Activated CD4-positive, CD25-positive, alpha-beta regulatory T cell treated with anti-CD3 and anti-CD28 coated beads, Interleukin-2, amount 50 U/mL, for 24 hours (primary cell): Measurements from ENCODE around the gene ZNF574.
"Not testable (repeated sequence)": the region's sequence is repeated elsewhere in the genome, so short reads cannot be mapped to it uniquely, and the experiment has no call there.

Experiments
- ATAC-seq, 2 donors: fragments of 150-1000 bp; cut with Tn5 transposase; one replicate each; pipeline ENCODE4 v1.10.0; 2021; ENCODE audit warnings: mild to moderate bottlenecking in 1 of 2, moderate library complexity in 1 of 2

Gene ZNF574

DNA sequence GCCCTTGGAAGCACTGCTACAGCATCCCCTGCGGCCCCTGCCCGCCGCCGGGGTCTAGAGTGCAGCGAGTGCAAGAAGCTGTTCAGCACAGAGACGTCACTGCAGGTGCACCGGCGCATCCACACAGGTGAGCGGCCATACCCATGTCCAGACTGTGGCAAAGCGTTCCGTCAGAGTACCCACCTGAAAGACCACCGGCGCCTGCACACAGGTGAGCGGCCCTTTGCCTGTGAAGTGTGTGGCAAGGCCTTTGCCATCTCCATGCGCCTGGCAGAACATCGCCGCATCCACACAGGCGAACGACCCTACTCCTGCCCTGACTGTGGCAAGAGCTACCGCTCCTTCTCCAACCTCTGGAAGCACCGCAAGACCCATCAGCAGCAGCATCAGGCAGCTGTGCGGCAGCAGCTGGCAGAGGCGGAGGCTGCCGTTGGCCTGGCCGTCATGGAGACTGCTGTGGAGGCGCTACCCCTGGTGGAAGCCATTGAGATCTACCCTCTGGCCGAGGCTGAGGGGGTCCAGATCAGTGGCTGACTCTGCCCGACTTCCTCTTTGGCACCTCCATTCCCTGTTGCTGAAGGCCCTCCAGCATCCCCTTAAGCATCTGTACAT, 4.9 kb downstream of the ZNF574 start:
- ATAC-seq: no peak

DNA sequence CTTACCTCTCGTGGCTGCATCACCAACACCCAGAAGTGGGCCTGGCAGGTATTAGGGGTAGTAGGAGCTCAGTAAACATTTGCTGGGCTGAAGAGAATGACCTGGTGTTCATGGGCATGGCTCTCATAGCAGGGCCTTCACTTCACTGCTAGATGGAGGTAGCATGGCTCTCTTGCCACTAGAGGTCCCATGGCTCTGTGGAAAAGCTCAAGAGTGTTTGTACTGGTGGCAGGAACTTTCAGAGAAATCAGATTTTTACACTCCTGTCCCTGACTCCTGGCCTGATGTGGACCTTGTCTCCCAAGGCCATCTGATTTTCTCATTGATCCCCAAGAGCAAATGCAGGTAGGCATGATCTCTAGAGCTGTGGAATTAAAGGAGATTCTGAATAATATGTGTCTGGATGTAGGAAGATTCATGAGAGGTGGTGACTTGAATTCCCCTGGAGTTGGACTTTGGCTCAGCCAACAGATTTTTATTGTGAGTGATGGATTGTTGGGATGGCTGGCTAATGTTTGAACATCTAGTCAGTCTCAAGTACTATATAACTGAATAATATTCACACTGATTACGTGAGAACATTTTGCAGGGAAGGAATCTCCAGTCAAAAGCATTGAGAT, 5.7 kb downstream of the ZNF574 start:
- ATAC-seq: peak; percentile 34 to 42

DNA sequence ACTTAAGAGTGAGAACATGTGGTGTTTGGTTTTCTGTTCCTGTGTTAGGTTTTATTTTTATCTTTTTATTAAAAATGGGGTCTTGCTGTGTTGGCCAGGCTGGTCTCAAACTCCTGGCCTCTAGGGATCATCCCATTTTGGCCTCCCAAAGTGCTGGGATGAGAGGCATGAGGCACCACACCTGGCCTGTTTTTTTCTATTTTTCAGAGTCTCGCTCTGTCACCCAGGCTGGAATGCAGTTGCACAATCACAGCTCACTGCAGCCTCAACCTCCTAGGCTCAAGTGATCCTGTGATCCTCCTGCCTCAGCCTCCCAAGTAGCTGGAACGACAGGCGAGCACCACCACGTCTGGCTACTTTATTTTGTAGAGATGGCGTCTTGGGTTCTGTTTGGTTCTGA, 7.6 kb downstream of the ZNF574 start:
- no peak for ATAC-seq

DNA sequence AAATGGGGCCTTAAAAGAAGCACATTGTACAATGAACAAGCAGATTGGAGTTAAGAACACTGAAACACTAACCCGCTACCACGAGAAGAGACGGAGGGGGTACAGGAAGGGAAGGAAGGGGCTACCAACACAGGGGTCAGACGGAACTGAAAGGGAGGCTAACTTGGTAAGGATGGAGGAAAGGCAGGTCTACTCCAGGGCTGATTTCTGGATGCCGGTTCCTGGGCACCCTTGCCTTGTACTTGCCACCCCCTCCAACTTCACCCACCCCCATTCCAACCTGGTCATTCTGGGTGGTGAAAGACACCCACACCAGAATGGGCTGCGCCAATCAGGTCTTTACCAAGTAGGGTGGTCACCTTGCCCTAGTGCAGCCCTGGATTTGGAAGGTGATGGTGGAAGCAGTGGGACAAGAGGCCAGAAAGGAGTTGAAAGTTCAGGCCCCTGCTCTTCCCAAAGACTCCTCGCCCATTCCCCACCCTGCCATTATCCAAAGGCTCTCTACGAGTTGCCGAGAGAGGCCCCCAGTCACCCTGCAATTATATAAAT, 10.3 kb downstream of the ZNF574 start:
- no peak for ATAC-seq

DNA sequence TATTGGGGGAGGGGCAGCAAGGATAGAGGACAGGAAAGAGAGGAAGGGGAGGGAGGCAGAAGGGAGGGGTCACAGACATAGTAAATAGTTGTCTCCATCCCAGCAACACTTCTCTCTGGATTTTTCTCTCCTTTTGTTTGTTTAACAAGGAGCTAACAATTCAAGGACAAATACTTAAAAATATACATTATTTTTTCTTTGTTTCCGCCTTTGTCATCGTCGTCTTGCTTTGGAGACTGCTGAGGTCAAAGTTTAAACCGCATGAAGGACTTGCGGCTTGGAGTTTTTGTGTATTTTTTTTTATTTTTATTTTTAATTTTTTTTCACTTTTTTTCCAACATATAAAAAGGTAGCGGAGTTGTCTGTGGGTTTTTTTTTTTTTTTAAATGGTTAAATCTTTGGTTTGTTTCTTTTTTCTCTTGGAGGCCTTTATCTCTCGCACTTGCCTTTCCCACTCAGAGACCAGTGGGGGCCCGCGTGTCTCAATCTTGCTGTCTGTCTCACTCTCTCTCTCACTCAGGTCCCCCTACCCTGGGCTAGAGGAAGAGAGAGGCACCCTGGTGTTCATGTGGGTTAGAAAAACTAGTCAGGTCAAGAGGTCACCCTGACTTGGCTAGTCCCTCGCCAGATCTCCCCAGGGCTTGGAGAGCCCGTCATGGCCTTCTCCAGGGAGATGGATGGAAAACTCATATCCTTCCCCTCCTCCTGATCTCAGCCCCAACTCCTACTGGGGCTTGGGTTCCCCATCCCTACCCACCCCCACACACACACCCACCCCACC, 11.0 kb downstream of the ZNF574 start:
- ATAC-seq: peak in 1 of 2 donors; percentile 30

DNA sequence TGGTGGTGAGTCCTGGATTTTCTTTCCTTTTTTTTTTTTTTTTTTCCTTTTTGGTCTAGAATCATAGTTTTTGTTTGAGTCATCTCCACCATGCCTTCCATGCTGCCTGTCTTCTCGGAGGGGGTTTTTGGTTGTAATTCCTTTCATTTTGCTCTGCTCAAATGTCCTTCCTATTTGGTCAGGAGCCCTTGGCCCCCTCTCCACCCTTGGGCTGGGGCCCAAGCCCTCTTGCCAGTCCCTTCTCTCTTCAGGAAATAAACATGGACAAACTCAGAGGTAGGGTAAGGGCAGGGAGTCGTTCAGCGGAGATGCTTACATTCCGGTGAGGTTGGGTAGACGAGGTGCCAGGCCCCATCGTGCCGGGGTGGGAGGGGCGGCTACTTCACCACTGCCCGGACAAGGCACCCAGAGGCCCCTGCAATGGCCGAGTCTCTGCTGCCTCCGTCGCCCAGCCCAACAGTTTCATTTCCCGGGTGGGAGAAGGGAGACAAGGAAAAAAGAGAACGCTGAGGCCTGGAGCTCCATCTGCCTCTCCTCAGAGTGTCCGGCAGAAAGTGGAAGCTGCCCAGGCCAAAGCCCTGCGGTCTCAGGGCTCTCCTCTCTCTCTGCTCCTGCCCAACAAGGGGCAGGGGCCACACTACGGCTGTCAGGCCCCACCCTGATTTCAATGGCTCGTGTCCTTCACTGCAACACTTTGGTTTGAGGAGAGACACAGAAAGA, 12.7 kb downstream of the ZNF574 start:
- ATAC-seq: no peak

DNA sequence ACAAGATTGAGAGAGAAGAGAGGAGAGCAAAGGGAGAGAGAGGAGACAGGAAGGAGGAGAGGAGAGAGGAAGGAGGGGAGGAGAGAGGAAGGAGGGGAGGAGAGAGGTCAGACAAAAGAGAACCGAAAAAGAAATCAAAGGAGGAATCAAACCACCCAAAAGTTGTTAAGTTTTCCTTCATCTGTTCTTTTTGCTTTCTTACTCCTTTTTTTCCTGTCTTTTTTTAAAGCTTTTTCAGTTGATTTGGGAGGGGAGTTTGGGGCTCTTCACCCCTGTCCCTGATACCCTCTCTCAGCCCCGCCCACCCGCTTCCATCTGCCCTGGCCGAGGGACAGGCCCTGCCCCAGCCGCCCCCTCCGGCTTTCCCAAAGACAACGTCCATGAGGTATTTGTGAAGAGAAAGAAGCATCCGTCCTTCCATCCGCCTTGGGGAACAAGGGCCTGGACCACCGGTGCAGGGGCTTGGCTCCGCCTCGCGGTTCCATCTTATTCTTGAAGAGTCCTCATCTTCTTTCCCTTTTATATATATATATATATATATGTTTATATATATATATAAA, 13.3 kb downstream of the ZNF574 start:
- ATAC-seq: no peak

DNA sequence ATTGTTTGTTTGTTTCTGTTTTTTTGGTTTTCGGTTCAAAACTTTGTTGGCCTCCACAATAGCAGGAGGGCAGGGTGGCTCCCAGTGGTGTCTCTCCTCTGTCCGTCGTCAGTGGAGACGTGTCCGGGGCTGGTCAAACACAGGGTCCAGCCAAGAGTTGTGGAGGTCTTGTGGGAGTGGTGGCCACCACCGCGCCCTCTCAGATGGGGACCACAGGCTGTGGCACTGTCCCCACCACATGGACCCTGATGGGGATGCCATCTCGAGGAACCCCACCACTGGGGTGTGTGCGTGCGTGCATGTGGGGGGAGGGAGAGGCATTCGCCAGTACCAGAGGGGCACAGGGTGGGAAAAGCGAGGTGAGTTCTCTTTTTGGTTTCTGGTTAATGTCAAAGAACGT, 13.8 kb downstream of the ZNF574 start:
- no peak for ATAC-seq

DNA sequence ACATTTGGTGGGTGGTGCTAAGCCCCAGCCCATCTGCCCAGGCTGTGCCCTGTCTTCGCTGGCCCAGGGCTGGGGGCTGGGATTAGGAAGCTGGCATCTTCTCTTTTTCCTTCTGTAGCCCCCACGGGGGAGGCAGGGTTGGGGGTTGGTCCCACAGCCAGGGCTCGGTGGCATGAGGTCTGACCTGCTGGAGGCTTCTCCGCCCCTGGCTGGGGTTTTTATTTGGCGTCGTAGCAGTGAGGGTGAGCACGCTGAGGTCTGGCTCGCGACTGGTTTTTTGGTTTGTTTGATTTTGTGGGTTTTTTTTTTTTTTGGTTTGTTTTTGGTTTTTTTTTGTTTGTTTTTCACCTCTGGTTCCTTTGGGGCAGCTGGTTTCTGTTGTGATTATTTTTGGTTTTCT, 14.7 kb downstream of the ZNF574 start:
- no peak for ATAC-seq

DNA sequence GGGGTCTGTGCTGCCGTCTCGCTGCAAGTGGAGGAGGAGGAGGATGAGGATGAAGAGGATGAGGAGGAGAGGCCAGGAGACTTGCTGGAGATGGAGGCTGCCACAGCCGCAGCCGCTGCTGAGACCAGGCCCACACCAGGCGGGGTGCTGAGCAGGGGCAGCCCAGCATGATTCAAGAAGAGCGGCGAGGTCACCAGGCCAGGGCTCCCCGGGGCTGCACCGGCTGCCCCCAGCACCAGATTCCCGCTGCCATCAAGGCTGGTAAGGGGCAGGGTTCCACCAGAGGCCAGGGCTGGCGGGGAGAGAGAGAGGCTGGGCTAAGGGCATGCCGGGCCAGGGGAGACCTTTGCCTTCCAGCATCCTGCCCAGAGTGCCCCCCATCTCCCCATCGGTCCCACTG, 15.3 kb downstream of the ZNF574 start:
- no peak for ATAC-seq

DNA sequence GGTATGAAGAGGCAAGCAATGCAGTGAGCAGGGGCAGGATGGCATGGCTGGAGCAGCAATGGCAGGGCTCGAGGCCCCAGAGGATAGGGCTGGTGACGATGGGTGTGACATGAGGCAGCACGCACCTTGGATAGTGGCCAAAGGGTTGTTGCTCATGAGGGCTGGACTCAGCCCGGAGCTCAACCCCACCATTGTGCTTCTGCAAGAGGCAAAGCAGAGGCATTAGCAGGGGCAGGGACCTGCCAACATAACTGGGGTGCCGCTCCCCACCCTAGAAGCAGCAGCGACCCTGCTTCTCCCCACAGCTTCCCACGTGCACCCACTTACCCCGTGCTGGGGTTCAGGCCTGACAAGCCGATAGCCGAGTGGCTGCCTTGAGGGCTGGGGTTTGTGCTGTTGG, 15.8 kb downstream of the ZNF574 start:
- no peak for ATAC-seq

DNA sequence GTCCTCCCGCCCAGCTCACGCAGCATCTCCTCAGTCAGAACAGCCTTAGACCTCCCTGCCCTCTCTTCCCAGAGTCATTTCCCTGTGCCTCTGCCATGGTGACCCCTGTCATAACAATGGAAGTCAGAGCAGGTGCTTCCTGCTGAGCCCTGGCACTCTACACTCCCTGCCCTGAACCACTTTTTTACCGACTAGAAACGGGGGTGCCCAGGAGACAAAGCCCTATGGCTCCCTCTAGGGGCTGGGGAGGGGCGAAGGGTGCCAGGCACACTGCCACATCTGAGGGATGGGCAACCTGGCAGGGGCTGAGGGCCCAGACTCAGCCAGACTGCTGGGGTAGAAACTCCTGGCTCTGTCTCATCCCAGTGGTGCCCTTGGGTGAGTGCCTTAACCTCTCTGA, 16.4 kb downstream of the ZNF574 start:
- ATAC-seq: peak; percentile 36 to 57

DNA sequence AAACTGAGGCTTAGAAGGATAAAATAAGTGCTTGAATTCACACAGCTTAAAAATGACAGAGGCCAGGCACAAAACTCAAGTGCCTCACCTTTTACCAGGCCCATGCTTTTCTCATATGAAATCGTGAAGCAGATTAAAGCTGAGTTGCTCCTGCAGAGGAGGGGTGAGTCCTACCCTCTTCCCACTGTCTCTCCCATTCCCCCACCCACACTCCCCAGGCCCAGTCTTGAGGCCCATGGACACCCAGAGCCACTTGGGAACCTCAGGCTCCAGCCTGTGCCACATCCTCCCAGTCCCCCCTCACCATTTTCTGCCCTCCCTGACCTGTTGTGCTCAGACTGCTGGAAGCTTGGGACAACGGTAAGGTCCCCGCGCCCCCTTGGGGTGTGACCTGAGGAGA, 17.5 kb downstream of the ZNF574 start:
- ATAC-seq: no peak

DNA sequence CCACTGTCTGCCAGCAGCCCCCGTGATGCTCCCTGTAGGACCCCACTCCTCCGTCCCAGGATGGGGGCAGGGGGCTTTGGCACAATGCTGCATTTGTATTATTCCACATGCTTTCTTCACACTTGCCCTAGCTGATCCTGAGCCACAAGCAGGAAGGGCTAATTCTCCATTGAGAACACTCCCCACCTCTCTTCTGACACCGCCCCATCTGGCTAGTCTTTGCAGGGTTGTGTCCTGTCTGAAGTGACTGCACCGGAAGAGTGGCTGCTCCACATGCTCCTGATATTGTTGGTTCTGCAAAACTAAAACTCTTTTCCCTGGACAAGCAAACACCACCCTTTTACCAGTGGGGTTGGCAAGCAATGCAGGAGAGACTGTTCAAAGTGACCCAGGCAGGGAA, 18.0 kb downstream of the ZNF574 start:
- no peak for ATAC-seq

DNA sequence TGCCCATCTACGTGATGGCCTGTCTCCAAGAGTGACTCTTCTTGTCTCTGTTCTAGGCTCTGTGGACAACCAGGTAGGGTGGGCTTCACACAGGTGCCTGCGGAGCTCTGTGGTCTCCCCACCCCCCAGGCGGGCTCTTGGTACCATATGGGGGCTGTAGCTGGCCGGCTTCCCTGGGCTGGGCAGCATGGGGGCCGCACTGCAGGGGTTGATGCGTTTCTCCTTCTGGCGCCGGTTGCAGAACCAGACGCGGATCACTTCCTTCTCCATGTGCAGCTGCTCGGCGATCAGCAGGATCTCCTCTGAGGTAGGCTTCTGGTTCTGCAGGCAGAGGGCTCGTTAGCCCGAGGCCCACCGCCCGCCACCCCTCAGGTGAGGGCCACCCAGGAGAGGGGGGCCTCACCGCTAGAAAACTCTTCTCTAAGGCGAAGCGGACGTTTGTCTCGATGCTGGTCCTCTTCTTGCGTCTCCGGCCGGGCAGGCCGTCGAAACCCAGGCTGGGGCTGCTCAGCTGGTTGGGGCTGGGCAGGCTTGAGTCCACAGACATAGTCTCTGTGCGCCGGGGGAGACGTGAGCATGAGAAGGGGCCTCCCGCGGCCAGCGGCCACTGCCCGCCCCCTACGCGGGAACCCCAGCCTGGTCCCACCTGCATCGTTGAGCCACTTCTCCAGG, 19.3 kb downstream of the ZNF574 start:
- no peak for ATAC-seq

DNA sequence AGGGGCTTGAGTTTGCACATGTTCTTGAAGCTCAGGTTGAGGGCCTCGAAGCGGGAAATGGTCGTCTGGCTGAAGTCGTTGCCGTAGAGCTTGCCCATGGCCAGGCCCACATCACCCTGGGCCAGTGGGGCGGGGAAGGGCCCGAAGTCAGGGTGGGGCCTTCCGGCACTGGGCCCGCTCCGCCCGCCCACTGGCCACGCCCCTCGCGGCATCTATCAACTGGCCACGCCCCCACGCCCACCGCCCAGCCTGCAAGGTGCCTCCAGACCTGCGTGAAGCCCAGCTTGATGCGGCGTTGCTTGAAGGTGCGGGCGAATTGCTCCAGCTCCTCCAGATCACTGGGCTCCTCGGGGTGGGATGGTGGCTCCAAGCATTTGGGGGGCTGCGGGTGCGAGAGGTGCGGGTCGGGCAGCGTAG, 19.9 kb downstream of the ZNF574 start:
- ATAC-seq: no peak

DNA sequence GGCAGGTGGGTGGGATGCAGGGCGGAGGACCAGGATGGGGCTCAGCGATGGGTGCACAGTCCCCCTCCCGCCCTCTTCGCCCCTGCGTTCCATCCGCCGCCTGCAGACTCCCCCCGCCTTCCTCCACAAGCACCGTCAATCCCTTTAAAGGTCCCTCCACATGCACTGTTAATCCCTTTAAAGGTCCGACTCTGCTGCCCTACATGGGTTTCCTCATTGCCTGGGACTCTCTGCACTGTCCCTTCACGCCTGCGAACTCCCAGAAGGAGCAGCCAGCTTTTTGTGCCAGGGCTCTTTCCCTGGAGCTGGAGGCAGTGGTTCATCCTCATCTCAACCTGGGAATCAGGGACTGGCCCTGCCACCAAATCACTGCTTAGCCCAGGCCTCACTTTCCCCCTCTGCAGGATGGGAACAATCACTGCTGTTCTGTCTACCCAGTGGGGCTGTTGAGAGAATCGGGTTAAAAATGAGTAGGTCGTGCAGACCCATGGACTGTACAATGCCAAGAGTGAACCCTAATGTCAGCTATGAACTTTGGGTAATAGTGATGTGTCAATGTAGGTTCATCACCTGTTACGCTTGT, 20.4 kb downstream of the ZNF574 start:
- ATAC-seq: no peak

DNA sequence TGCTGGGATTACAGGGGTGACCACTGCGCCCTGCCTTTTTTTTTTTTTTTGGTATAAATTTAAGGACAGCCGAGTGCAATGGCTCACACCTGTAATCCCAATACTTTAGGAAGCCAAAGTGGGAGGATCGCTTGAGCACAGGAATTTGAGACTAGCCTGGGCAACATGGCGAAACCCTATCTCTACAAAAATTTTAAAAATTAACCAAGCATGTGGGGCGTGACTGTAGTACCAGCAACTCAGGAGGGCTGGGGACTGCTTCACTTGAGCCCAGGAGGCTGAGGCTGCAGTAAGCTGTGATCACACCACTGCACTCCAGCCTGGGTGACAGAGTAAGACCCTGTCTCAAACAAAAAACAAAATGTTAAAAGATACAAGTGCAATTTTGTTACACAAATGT, 21.5 kb downstream of the ZNF574 start:
- no peak for ATAC-seq

DNA sequence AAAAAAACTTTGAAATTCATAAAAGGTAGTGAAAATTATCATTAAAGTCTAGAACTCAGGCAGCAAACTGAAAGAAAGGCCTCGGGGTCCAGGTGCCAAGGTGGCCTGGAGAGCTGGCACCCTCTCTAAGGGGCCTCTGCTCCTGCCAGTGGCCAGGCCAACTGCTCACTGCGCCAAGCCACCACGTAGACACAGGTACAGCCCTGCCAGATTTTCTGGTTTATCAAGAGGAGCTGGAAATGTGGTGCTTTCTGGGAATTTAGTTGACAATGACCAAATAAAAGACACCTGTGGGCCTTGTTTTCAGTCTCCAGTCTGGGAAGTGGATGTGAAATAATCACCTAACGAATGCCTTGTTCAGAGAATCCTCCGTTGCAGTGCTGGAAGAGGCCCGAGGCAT, 22.8 kb downstream of the ZNF574 start:
- no peak for ATAC-seq

DNA sequence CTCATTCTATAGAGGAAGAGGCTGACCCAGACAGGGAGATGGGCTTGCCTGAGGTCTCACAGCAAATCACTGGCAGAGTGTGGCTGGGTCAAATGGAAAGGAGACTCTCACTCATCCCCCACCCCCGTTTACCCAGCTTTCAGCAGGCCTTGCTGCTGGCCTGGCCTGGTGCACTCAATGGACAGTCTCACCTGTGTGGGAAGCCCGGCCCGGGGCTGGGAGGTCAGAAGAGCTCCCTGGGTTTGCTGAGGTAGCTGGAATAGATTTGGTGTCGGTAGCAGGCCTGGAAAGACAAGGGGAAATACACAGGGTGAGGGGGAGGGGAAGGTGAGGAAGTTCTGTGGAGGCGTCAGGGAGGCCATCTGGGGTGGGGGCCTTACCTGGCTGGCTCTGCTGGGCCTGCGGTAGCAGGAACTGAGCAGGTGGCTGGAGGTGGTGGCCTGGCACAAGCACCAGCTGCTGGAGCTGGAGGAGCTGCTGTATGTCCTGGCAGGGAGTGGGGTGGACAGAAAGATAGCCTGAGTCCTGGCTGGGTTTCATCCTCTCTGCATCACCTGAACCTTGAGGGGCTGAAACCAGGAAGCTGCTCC, 23.5 kb downstream of the ZNF574 start:
- ATAC-seq: no peak

DNA sequence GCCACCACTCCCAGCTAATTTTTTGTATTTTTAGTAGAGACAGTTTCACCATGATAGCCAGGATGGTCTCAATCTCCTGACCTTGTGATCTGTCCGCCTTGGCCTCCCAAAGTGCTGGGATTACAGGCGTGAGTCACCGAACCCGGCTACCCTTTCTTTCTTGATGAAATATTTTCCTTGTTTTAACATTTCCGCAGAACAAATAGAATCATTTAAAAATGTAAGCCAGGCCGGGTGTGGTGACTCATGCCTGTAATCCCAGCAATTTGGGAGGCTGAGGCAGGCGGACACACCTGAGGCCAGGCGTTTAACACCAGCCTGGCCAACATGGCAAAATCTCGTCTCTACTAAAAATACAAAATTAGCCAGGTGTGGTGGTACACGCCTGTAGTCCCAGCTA, 24.3 kb downstream of the ZNF574 start:
- ATAC-seq: not testable (repeated sequence)

DNA sequence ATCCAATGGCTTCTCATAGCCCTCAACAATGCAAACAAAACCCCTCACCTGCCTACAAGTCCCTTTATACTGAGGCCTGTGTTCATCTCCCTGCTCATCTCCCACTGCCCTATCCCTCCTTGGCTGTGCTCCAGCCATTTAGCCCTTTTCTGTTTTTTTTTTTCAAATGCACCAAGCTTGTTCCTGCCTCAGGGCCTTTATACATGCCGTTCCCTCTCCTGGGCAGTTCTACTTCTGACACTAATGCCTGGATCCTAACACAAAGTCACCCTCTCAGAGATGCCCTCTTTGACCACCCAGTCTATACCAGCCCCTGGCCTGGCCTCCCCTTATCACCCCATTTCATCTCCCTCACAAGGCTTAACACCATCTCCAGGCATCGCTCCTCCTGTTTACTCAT, 26.9 kb downstream of the ZNF574 start:
- ATAC-seq: no peak
